ENCODE data around the gene CLCN6.

DNA sequence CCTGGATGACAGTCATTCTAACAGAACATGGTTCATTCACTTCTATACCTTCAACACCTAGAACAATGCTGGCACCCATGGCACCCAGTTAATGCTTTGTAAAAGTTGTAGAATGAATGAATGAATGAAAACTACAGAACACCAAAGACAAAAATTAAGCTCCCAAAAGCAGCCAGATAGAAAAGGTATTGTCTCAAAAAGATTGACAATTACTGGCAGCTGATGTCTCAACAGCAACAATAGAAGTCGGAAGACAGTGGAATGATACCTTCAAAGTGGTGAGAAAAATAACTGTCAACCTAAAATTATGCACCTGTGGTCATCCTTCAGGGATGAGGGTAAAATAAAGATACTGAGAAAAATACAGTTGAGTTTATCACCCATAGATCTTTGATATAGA lies 48.9 kb upstream of the CLCN6 start:
- TF ChIP-seq, protein P1, sequence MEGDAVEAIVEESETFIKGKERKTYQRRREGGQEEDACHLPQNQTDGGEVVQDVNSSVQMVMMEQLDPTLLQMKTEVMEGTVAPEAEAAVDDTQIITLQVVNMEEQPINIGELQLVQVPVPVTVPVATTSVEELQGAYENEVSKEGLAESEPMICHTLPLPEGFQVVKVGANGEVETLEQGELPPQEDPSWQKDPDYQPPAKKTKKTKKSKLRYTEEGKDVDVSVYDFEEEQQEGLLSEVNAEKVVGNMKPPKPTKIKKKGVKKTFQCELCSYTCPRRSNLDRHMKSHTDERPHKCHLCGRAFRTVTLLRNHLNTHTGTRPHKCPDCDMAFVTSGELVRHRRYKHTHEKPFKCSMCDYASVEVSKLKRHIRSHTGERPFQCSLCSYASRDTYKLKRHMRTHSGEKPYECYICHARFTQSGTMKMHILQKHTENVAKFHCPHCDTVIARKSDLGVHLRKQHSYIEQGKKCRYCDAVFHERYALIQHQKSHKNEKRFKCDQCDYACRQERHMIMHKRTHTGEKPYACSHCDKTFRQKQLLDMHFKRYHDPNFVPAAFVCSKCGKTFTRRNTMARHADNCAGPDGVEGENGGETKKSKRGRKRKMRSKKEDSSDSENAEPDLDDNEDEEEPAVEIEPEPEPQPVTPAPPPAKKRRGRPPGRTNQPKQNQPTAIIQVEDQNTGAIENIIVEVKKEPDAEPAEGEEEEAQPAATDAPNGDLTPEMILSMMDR (IDR thresholded peaks at IDR 0.05) = no peak
- TF ChIP-seq POLR2A (IDR thresholded peaks at IDR 0.05) = no peak
